HG02884 (cell line): ENCODE measurements around the gene MAPK1IP1L.

Experiments
- ATAC-seq: cut with Tn5 transposase; IDR thresholded peaks from one replicate; pipeline ENCODE4 v1.9.1; 2021; ENCODE audit warnings: mild to moderate bottlenecking, moderate library complexity; ENCODE audit not compliant: unreplicated experiment

Gene MAPK1IP1L

DNA sequence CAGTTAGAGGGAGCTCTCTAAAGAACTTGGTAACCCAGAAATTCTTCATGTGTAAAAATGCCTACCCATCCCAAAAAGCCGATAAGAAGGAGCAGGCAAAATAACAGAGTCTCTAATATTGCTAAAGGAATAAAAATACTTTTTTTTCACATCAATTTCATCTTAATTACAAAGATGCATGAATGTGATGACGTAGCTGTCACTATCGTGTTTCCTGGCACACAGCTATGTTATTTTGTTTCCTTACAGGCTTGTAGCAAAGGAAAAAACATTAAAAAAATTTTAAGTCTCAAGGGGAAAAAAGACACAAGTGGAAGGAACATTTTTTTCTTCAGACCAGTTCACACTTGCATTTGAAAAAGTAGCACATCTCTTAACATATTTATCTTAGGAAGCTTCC, 67.3 kb downstream of the MAPK1IP1L start:
- ATAC-seq, result no peak
